ENCODE data around the gene BCAR1.

- TF ChIP-seq FOXP2 (optimal IDR thresholded peaks at IDR 0.05; ENCODE audit: borderline replicate concordance, extremely low read depth, extremely low read length, insufficient read depth) (no peak), TAF1 (IDR thresholded peaks at IDR 0.05; ENCODE audit: borderline replicate concordance, insufficient read depth, low read length) (no peak), REST (IDR thresholded peaks at IDR 0.05; ENCODE audit: insufficient read depth in 1 of 2, low read depth in 2 of 2, low read length in 2 of 2) (no peak)
Measured at GRCh38 chr16:75250089-75250808, 1.2 kb downstream of the BCAR1 start.
